BE2C (cell line): ENCODE data around the gene FHAD1.

Experiments
- DNase-seq: peaks from one replicate; pipeline ENCODE4 v3.0.0-alpha.2; 2020
- H3K27me3 ChIP-seq: fragments of 250-450 bp; sonication (Bioruptor Pico); 2 replicates; pipeline ENCODE4 v1.5.1; 2020; ENCODE audit warnings: mild to moderate bottlenecking
- H3K36me3 ChIP-seq: fragments of 250-450 bp; sonication (Bioruptor Pico); 2 replicates; pipeline ENCODE4 v1.5.1; 2020; ENCODE audit warnings: mild to moderate bottlenecking
- H3K4me1 ChIP-seq: fragments of 250-450 bp; sonication (Bioruptor Pico); 2 replicates; pipeline ENCODE4 v1.5.1; 2020
- H3K4me3 ChIP-seq: 2 replicates; pipeline ENCODE4 v1.5.1; 2011; ENCODE audit warnings: low read depth, low read length
- H3K9me3 ChIP-seq: fragments of 250-450 bp; sonication (Bioruptor Pico); 2 replicates; pipeline ENCODE4 v1.5.1; 2020
- CTCF ChIP-seq: IDR thresholded peaks from 2 replicates; pipeline ENCODE4 v1.5.1; 2012; ENCODE audit warnings: mild to moderate bottlenecking, low read depth, low read length

Gene FHAD1

GRCh38 chr1:15316510-15316909 is 69.5 kb downstream of the FHAD1 start:
- Histone ChIP-seq H3K4me3 (no peak overlapping the region), H3K27me3 (no peaks in the 10 kb centered on the region), H3K4me1 (no peaks in the 10 kb centered on the region), H3K36me3 (no peaks in the 10 kb centered on the region), H3K9me3 (no peaks in the 10 kb centered on the region)
- TF ChIP-seq CTCF, result no peak
- no peak for DNase-seq

GRCh38 chr1:15320267-15320666 is 73.2 kb downstream of the FHAD1 start:
- no peaks in the 10 kb centered on the region for H3K9me3 ChIP-seq
- TF ChIP-seq CTCF, result no peak
- H3K36me3 ChIP-seq, result no peaks in the 10 kb centered on the region
- no peak for DNase-seq
- H3K27me3 ChIP-seq, result no peaks in the 10 kb centered on the region
- no peak overlapping the region for H3K4me3 ChIP-seq
- no peaks in the 10 kb centered on the region; the same call in 1 of the 2 replicates for H3K4me1 ChIP-seq

- Histone ChIP-seq H3K4me1 (no peaks in the 10 kb centered on the region; the same call in 1 of the 2 replicates), H3K4me3 (no peak overlapping the region), H3K27me3 (no peaks in the 10 kb centered on the region), H3K9me3 (no peaks in the 10 kb centered on the region), H3K36me3 (no peaks in the 10 kb centered on the region)
- no peak for TF ChIP-seq CTCF
- DNase-seq, result no peak
Observed at GRCh38 chr1:15321601-15322000, 74.6 kb downstream of the FHAD1 start.

GRCh38 chr1:15322648-15323350 is 75.8 kb downstream of the FHAD1 start:
- no peak for TF ChIP-seq CTCF
- peak; percentile 87 for DNase-seq
- no peaks in the 10 kb centered on the region; the same call in 1 of the 2 replicates for H3K4me1 ChIP-seq

DNA sequence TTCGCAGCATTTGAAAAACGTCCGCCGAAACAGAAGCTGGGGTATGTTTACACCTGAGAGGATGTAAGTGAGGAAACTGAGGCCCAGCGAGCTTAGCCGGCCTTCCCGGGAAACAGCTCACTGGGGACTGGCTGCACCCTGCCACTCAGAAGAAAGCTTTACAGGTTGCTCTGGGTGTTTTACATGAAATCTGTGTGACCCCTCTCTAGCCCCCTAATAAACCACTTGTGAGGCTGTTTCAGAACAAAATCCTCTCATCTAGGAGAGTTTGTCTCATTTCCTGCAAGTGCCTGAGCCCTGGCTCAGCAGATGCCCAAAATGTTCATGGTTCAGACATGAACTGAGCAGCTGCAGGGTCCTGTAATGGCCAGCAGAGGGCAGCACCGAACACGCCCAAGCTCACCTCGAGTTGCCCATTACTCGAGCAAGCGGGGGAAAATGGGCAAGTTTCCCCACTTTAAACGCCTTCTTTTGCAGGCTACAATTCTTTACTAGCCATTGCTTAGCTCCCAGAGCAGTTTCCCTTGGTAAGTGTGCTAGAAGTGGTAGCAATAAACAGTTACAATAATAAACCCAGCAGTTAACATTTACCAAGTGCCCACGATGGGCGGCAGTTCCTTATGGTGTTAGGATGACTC is 76.4 kb downstream of the FHAD1 start:
- Histone ChIP-seq H3K9me3 (no peaks in the 10 kb centered on the region), H3K36me3 (no peaks in the 10 kb centered on the region), H3K27me3 (no peaks in the 10 kb centered on the region), H3K4me3 (peak overlapping the region; percentile 56), H3K4me1 (no peaks in the 10 kb centered on the region; the same call in 1 of the 2 replicates)
- peak; percentile 66 for DNase-seq
- TF ChIP-seq CTCF, result peak; percentile 86

More at GRCh38 chr1:15322648-15323350, 75.8 kb downstream of the FHAD1 start:
- H3K36me3 ChIP-seq, result no peaks in the 10 kb centered on the region
- peak overlapping the region; percentile 56 for H3K4me3 ChIP-seq
- H3K9me3 ChIP-seq, result no peaks in the 10 kb centered on the region
- H3K27me3 ChIP-seq, result no peaks in the 10 kb centered on the region
